Activated CD8-positive, alpha-beta memory T cell treated with anti-CD3 and anti-CD28 coated beads, Interleukin-2, amount 50 U/mL, for 48 hours (primary cell): Measurements from ENCODE around the gene TMEM150B.

Experiments used
- DNase-seq: peaks from one replicate; pipeline ENCODE4 v3.0.0-alpha.2; 2020

Gene TMEM150B

GRCh38 chr19:55325172-55325571, at the start of gene TMEM150B:
TSS of gene TMEM150B (minus strand) at chr19:55325341. CDS start at chr19:55321036, 4,305 bp downstream.
- no peak for DNase-seq

GRCh38 chr19:55373993-55374757, 49.0 kb upstream of the TMEM150B start:
- DNase-seq: no peak

GRCh38 chr19:55373306-55373992, 48.3 kb upstream of the TMEM150B start:
- no peak for DNase-seq

GRCh38 chr19:55372316-55373081, 47.4 kb upstream of the TMEM150B start:
- no peak for DNase-seq

DNA sequence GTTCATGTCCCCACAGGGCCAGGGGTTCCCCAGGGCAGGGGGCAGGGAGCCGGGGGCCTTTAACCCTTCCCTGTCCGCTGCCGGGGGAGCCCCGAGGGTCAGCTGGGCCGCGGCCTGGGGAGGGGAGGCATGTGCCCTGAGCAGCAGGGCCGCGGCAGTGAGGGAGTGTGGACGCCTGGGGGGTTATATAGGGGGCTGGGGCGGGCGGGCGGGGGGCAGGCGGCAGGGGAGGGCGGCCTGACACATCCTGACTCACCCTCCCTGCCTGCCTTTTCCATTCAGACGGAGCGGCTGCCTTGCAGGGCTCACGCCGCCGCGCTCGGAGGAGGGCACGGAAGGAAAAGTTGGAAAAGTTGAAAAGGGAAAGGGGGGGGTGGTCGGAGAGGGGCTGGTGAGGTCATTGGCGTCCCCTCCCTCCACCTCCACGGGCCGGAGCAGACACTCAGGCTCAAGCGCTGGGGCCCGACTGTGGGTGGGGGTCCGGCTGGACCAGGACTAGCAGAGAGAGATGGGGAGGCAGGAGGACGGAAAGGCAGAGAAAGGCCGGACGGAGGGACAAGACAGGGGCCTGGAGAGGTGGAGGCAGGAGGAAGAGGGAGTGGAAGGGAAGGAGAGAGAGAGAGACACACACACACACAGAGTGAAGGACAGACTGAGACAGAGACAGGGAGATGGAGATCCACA, 45.3 kb upstream of the TMEM150B start, which contains the start of gene IL11:
Gene IL11 (minus strand): TSS at position 159 of the 684 bp plus-strand sequence. CDS start 153 bp downstream, at position 6.
- DNase-seq: no peak

DNA sequence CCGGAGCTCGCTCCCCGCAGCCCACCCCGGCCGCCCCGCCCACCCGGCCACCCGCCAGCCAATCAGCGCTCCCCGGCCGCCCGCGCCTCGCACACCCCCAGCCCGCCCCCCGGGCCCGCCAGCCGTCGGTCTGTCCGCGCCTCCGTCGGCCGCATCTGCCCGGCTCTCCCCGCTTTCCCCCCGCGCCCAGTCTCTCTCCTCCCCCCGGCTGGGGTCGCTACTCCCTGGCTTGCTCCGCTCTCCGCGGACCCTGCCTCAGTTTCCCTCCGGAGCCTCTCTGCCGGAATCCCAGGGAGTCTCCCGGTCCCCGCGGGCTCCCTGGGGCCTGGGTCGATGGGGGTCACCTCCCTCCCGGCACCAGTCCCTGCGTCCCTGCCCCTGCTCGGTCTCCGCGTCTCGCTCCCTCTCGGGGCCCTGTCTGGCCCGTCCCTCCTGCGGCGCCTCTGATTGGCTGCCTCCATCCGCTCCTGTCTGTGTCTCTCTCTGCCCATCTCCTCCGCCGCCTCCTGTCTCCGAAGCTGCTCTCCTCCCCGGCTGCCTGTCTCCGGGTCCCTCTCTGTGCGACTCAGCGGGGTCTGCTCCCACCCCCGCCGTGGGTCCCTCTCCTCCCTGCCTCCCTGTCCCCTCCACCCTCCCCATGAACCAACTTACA, 44.6 kb upstream of the TMEM150B start:
- DNase-seq: no peak

DNA sequence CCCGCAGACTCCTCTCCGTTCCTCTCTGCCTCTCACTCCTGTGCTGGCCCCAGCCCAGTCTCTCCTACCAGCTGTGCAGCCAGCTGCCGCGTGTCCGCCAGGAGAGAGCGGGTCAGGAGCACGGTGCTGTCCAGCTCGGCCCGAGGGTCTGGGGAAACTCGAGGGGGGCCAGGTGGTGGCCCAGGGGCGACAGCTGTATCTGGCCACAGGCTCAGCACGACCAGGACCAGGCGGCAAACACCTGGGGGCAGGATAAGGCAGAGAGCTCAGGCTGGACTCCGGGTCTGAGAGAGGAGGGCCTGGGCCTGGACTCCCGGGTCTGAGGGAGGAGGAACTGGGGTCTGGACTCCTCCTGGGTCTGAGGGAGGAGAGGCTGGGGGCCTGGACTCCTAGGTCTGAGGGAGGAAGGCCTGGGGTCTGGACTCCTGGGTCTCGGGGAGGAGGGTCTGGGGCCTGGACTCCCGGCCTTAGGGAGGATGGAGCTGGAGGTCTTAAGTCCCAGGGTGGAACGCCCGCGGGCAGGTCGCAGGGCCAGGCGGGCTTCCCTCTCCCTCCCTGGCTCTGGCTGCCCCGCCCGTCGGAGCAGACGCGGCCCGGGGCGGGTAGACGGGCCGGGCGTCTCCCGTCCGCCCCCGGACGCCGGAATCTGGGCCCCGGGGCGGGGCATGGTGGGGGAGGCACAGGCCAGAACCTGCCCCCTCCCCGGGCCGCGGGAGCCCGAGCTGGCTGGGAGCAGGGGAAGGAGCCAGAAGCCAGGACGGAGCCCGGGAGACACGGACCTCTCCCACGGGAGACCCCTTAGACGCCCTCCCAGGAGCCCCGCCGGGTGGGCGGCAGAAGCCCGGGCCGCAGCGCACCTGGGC, 43.8 kb upstream of the TMEM150B start:
- no peak for DNase-seq

DNA sequence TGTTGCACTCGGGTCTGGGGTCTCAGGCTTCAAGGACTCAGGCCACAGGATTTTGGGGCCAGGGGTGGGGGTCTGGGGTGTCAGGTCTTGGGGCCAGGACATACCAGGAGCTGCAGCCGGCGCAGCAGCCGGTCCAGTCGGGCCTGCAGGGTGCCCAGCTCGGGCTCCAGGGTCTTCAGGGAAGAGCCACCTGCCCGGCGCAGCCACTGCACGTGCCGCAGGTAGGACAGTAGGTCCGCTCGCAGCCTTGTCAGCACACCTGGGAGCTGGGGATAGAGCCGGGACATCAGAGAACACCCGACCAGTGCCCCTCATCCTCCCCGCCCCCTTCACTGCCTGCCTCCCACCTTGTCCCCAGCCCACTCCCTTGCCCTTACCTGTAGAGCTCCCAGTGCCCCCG, 43.0 kb upstream of the TMEM150B start:
- peak; percentile 52 for DNase-seq

DNA sequence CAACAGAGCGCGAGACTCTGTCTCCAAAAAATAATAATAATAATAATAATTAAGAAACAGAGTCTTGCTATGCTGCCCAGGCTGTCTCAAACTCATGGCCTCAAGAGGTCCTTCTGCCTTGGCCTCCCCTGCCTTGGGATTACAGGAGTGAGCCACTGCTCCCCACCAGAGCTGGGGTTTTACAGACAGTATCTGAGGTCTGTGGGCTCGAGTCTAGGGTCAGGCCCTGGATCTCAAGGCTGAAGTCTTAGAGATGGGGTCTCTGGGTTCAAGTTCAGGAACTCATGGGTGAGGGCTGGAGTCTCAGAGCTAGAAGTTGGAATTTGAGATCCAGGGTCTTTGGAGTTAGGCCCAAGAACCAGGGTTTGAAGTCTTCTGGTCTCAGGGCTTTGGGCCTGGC, 41.6 kb upstream of the TMEM150B start:
- no peak for DNase-seq

DNA sequence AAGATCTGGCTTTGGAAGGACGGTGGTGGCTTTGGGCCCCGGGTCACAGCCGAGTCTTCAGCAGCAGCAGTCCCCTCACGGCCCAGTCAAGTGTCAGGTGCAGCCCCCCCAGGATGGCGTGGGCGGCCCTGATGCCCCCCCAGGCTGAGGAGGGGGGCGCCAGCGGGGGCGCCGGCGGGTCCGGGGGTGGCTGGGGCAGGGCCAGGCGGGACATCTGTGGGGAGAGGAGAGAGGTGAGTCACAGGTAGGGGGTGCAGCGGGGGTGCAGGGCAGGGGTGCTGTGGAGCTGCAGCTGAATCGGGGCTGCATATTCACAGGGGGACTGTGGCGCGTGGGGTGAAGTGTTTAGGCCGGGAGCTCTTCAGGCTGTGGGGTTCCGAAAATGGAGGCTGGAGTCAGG, 40.8 kb upstream of the TMEM150B start:
- DNase-seq: no peak

DNA sequence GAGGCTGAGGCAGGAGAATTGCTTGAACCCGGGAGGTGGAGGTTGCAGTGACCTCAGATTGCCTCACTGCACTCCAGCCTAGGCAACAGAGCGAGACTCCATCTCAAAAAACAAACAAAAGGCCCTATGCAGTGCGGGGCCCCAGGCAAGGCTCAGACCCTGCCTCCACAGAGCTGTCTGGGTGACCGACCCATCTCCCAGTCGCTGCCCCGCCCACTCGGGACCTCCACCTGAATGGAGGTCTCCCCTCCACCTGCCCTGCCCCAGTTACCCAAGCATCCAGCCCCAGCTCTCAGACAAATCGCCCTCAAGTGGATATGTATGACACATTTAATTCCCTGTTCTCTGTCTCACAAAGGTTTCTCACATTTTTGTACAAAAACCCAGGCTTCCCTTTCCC, 40.1 kb upstream of the TMEM150B start:
- DNase-seq: no peak

GRCh38 chr19:55362990-55363716, 38.0 kb upstream of the TMEM150B start, which contains the start of gene GARIN5B:
TSS of gene GARIN5B (minus strand) at chr19:55363260. CDS start at chr19:55363066, 194 bp downstream.
- DNase-seq: no peak

GRCh38 chr19:55362174-55362989, 37.2 kb upstream of the TMEM150B start:
- DNase-seq: no peak

DNA sequence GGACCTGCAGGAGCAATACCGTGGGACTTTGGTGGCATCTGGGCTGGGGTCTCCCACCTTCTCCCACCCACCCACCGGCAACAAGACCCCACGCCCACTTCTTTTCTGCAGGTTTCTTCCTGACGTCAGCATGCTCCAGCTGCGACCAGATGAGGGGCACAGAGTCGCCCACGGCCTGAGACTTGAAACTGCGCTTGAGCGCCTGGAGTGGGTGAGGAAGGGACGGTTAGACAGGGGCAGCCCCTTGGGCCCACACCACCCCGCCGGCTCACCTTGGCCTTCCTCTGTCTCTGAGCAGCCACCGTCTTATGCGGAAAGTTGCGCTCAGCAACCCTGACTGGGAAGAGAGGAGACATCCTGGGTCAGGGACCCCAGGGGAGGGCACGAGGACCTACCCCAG, 35.8 kb upstream of the TMEM150B start:
- no peak for DNase-seq

GRCh38 chr19:55358943-55359908, 34.1 kb upstream of the TMEM150B start:
- DNase-seq: no peak

GRCh38 chr19:55358493-55358892, 33.4 kb upstream of the TMEM150B start:
- no peak for DNase-seq

DNA sequence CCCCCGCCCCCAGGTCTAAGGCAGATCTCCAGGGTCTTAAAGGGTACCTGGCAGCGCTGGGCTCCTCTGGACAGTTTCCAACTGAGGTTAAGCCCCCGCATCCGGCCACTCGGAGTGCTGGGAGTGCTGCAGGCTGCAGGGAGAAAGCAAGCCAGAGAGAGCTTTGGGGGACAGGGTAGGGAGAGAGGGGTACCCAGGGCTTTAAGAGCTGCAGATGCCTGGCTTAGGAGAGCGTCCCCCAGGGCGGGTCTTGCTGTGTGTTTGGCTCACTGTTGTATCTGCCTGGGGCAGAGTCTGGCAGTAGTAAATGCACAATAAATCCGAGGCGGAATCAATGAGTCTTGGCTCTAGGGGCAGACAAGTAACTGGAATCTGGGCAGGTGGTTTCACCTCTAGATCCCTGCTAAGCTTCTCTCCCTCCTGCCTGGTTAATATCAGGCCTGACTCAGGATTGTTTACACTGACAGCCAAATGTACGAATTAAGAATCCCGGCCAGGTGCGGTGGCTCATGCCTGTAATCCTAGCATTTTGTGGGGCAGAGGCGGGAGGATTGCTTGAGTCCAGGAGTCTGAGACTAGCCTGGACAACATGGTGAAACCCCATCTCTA, 30.2 kb upstream of the TMEM150B start:
- no peak for DNase-seq

- DNase-seq: no peak
Measured at GRCh38 chr19:55354698-55355212, 29.6 kb upstream of the TMEM150B start, which contains the start of gene COX6B2. TSS of gene COX6B2 (minus strand) at chr19:55354719. CDS start at chr19:55354521, 198 bp downstream.
